CD4-positive, alpha-beta T cell treated with Interleukin-6 for 4 hours (primary cell): ENCODE data around the gene EFNA5.

Source experiments
- DNase-seq: peaks from one replicate; pipeline ENCODE4 v3.0.0-alpha.2; 2020; ENCODE audit warnings: mixed read lengths

Gene EFNA5

DNA sequence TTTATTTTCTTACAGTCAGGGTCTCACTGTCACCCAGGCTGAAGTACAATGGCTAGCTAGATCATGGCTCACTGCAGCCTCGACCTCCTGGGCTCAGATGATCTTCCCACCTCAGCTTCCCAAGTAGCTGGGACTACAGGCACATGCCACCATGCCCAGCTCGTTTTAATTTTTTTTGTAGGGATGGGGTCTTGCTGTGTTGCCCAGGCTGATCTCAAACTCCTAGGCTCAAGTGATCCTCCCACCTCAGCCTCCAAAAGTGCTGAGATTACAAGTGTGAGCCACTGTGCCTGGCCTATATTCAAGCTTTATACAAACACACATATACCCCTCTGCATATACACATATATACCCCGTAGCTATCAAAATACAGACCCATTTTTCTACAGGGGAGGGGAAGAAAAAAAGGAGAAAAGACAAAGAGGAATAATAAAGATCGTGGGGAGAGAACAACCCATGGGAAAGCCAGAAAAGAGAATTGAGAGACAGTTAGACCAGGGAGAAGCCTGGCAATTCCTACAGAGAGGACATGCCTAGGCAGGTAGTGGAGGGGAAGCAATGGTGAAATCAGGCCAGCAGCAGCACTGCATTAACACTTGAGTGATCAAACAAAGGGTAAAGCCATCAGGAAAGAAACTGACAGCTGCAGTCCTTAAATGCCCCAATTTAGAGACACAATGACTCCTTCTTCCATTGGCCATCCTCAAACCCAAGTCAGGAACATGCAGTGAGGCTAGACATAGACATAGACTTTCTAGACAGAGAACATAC is 102.7 kb downstream of the EFNA5 start:
- no peak for DNase-seq

DNA sequence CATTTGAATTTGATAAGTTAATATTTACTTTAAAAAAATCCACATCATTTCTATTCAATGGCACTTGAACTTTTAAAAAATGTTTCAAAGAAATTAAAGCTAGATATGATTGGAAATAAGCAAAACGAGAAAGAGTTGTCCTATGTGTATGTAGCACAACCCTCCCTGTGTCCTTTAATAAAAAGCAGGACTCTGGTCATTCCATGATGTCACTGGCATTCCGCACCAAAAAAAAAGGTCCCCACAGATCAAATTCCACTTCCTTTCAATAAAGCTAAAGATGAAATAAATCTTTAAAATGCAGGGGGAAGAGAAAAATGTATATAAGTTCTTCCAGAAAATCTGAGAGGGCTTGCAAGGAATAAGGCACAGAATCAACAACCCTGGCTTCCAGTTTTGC is 103.8 kb downstream of the EFNA5 start:
- DNase-seq, result no peak

DNA sequence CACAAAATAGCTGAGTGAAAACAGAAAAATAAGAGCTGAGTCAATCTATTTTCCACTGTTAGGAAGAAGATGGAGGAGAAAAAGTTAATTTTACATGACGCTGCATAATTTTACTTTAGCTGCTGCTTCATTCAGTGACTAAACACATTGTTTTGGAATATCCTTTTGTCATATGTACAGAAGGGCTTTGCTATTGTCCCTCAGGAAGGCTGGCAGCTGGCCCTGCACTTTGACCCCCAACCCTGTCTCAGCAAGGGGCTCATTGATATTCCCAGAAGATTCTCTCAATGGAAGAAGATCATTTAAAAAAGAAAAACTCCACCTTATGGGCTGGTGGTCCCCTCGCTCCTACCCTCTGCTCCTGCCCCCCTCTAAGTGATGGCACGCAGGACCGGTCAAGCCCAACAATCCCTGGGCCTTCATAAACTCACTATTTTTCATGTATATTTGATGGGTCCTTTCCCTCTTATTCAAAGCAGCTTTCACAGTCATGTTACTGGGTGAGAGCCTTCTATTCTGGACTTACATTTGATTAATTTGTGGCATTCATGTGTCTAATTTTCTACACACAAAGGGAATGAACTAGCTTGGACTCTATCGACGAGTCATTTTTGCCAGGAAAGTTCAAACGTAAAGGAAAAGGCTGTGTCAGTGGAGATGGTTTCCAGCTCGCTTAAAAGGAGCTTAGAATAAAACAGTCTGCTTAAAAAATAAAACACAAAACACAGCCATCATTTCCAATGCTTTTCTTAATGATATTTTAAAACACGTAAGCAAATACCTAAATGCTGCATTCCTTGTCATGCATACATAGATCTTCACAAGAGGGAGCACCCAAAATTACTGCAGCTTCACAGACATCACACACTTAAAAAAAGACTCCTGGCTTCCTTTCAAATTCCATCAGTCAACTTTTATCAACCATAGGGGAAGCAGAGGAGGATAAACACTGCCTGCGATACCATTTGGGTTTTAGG is 104.7 kb downstream of the EFNA5 start:
- no peak for DNase-seq

DNA sequence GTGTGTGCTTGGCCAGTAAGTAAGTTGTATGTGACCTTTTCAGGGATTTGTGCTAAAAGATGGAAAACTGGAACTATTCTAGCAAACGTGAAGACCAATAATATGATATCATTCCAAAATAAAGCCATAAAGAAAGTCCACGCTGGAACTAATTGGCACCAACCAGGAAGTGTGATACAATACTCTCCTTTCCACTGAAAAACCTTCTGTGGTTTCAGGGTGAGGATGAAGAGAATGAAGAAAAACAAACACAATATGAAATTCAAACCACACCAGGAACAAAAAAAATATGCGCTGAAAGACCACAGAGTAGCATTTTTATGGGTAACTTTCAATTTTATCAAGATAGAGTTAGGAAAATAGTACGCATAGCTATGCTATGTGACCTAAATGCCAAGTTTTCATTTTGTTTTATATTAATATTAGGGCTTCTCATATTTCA is 105.8 kb downstream of the EFNA5 start:
- DNase-seq, result no peak

DNA sequence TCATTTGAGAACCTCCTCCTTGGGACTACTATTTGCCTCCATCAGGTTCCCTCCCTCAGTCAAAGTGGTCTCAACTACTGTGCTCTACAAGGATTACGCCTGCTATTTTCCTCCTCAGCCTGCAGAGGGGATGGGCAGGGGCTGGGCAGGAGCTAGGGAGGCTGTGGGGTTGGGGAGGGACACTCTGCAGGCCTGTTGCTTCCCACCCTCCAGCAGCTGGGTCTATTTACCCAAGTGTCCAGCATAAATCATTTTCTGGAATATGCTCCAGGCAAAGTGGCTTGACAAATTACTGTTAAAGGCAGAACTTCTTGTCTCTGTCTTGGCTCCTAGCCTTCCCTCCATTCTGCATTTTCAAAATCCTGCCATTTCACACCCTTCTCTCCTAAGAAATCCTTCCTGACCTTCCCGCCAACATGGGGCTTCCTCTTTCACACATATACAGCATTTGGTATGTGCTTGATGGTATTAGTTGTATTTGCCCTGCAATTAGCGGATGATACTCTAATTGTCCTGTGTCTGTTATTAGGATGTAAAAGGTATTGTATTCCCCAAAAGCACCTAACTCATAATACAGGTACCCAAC is 106.7 kb downstream of the EFNA5 start:
- no peak for DNase-seq

DNA sequence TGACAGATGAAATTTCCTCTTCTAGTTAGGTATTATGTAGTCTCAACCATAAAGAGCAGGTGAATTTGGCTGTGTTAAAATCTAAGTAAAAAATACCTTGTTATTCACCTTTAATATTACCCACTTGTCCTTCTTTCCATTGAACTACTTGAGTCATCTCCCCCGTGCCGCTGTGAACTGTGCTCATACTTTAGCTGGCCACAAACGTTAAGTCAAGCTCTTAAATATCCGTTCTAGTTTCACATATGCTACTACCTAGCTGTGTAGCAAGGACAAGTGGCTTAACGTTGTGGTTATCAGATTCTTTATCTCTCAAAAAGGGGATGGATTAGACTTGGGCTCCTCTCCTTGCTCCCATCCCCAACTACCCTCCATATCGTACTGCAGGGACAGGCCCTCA is 110.4 kb downstream of the EFNA5 start:
- DNase-seq, result no peak

DNA sequence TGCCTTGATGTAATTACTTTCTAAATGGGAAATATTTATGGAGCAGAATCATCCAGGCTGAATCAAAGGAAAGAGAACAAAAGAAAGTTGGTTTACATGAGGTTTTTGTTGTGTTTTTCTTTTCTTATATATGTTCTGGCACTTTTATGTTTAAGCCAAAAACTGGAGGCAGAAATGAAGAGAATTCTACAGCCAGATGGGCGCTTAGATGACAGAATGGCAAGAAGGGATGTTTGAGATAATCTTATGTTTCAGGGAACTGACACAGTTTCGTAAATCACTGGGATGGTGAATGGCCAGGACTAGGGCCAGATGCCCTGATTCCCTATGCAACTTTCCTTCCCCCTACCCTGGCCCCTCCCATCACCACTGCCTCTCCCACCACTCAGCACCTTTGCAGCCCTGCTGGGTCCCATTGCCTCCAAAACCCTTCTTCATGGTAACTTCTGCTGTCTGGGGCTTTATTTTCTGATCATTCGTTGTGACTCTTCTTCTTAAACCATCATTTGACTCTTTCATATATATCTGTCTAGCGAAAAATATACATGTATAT is 111.8 kb downstream of the EFNA5 start:
- DNase-seq, result no peak

DNA sequence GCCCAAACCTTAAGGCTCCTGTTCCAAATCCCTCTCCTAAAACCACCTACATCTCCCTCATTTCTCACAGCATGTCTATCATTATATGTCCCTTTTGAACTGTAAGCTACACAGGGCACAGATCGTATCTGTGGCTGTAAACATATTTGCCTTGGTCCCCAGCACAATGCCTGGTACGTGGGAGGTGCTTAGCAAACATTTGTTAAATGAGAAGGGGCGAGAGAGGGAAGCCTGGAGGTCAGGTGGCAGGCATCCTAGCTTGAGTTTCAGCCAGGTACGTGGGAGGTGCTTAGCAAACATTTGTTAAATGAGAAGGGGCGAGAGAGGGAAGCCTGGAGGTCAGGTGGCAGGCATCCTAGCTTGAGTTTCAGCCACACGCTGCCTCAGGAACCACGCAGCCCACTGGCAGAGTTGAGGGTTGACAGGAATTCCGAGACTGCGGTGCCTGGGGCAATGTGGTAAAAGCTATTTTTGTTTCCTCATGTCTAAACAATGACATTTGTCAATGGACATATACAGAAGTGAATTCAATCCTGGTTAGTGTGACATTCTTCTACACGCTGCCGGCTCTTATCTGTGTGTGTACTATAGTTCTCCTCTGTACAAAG is 113.6 kb downstream of the EFNA5 start:
- DNase-seq, result no peak

DNA sequence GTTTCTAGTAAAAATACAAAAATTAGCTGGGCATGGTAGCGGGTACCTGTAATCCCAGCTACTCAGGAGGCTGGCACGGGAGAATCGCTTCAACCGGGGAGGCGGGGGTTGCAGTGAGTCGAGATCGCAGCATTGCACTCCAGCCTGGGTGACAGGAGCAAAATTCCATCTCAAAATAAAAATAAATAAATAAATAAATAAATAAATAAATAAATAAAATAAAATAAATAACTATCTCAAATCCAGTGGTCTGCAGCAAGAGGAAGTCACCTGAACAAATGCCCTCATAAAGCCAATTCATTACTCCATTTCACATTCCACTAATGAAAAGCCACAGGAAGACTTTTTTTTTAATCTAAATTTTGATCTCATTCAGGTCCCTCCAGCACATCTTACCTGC is 114.2 kb downstream of the EFNA5 start:
- no peak for DNase-seq

DNA sequence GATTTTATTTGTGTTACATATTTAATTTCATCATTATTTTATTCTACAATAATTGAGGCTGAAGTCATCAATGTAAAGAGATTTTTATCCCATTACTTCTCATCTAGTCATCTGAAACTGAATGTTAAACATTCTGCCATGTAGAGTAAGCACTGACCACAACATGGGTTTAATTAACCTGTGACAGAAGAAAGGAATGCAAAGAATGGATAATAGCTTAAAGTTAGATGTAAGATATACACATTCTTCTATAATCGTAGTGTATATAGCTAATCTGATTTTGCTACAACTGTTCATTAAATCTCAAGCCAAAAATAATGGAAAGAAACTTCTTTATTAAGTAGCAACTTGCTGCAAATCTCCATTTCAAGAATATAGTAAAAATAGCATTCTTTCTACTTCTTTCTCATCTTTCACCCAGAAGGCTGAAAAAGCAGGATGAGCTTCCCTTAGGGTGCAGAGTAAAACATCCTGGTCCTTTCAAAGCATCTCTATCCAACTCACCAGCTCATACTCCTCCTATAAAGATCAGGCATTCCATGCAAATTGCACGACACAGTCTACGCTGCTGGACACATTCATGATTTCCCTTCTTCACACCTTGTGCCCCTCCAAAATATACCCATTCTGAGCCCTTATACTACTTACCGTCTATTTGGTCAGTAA is 115.2 kb downstream of the EFNA5 start:
- no peak for DNase-seq

DNA sequence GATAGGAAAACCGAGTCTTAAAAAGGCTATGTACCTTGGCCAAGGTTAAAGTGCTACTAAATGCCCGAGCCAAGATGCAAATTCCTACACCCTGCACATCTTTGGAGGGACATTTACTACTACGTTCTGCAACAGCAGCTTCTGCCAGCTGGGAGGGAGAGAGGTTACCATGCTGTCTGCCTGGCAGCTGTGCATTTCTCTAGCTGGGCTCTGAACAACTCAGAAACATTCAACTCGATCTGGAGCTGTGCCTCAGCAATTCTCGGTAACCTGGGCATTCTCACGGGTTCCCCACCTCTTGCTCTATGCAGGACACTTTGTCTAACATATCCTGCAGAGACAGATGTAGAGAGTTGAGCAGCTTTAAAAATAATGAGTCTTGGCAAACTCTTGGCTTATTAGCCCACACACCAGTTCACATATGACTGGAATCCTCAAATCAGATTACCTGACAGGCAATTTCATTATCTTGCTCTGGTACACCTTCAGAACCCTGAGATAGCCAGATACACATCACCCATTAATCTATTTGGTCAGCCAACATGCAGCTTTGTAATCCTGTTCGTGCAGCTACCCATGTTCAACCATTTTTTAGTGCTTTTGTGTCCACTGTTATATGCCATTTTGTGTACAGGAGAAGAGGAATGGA is 115.8 kb downstream of the EFNA5 start:
- DNase-seq, result no peak

DNA sequence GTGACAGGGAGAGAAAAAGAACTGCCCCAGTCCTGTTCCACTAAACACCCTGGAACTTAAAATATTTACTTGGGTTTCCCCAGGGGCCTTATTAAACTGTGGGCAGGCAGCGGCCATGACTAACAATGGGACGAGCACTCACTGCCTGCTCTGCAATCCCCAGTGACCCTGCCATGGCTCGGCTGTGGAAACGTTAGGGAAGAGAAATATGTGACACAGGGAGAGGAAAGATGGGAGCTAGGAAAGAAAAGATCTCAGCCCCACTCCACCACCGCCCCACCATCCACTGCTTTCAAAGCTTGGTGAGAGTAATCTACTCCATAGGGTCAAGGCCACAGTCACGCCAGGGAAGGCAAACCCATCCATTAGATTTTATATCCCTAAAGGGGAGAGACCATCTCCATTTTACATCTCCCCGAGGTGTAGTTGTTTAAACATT is 117.6 kb downstream of the EFNA5 start:
- no peak for DNase-seq

DNA sequence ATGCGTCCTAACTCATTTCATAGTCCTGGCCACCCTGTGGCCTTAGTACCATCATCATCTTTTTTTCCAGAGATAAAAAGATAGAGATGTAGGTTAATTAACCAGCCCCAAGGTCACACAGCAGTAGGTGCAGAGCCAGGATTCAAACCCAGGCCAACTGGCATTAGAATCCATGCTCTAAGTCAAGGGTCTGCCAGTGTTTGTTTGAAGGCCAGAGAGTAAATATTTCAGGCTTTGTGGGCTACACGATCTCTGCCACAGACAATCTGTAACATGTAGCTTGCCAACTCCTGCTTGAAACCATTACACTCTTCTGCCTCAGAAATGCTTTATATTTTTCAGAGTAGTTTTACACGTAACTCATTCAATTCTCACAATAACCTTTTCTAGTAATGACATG is 119.6 kb downstream of the EFNA5 start:
- DNase-seq, result no peak

DNA sequence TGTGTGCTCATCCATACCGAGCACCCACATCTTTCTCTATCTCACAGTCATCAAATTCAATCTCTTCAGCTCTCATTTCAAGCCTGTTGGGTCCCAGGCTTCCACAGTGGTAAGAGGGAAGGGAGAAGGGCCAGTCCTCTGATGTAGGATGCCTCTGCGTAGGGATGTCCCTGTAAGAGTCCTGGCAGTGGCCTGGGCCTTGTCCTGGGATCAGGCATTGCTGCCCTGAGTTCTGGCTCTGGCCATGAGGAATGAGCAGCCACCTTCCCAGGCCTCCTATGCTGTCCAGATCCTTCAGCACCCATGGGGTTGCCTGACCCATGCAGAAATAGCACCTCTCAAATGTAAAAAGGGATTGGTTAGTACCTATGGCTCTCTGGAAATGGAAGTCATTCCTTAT is 121.2 kb downstream of the EFNA5 start:
- DNase-seq, result no peak

DNA sequence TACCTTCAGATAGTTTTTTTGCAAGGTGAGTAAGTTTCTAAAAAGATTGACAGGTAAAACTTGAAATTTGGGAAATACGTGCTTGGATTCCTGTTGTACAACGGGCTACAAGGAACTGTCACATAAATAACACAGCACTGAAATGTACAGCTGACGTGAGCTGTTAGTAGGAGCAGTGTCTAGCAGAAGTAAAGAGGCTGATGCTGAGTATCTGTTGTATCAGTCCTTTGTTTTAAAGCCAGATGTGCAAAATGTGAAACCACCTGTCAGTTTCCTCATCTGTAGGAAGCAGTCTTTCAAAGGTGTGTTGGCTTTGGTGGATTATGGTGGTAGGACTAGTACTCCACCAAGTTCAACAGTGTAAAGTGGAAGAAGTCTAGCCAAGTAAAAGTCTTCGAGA is 122.3 kb downstream of the EFNA5 start:
- DNase-seq, result no peak

DNA sequence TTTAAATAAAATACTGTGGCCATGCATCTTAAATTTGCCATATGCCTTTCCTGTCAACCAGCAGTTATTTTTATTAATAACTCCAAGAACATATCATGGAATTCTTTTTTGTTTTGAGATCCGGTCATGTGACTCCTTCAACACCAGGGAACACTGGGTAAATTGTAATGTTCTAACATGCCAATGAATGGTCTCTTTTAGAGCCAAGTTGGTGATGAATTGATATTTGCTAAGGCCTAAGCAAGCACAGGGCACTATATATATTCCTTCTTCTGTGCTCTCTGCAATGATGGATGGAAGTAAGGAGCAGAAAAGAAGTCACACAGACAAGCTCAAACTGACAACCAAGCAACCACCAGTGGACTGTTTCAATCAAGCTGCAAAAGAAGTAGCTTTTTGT is 124.0 kb downstream of the EFNA5 start:
- DNase-seq, result no peak

DNA sequence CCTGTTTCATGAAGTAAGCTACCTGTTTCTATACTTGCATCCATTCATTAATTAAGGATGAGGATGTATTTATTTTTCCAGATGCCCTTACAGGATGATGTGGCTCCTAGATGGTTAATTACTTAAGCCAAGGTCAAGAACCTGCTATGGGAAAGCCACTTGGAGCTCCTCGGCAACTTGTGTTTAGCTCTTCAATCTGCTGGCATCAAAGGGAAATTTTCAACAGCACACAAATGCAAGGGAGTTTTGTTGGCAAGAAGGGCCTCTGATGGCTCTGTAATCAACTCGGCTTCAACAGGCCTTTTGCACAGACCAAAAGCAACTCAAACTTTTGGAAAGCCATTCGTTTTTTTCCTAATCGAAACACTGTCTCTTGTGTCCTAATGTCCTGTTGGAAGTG is 125.3 kb downstream of the EFNA5 start:
- no peak for DNase-seq

DNA sequence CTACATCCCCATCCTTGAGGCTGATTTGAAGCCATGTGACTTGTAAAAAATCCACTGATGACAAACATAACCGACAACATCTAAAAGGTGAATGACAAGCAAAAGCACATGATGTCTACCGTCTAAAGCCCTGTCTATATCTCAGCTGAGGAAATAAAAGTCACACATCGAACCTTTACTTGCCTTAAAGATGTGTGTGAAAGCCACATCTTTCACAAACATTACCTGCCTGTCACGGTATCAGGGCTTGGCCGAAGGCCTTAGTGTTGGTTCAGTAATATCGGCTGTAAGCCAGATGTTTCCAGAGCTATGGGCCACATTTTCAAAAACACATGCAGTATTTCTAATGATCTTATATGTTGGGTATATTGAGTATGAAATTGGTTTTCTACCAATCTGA is 125.8 kb downstream of the EFNA5 start:
- DNase-seq, result no peak

DNA sequence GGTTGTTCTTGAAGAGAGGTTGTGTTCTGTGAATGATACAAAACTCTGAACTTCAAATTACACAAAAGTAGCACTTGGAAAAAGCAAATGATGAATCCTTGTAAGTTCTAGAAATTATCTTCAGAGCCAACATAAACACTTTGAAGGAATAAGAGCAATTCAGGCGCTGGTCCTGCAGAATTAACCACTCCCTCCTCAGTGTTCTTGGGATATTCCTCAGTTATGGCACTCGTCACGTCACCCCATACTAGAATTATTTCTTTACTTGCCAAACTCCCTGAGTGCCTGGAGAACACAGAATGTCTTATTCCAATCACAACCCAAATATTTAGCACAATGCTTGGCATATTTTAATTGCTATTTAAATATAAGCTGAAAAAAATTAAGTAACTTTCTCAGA is 126.3 kb downstream of the EFNA5 start:
- DNase-seq, result no peak

DNA sequence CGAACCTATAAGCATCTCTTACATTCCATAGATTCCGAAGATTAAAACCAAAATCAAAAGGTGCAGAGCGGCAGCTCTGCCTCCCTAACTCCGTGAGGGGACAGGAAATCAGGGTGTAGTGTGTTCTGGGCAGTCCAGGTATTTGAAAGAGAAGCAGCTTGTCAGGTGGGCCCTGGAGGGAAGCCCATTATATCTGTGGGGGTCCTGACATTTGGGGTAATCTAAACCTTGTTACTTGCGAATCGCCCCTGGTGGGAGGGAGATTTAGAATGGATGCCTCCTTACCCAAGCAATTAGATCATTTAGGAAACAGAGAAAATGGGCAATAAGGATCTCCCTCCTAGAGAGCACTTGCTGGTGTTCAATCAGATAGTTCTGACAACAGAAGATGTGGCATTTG is 126.9 kb downstream of the EFNA5 start:
- no peak for DNase-seq

DNA sequence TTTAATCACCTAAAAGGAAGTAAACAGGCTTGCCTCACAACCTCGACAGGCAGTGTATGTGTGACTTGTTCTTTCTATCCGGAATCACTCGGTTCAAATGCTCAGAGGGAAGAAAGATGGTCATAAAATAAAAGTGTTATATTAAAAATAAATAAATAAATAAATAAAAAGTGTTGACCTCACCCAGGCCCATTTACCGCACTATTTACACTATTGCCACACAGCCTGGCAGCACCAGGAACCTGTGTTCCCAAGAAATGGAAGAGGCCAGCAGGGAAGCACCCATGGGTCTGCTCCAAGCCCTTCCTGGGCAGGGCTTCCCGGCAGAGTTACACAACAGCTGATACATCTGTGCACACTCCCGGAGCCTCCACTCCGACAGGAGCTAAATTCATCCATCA is 127.9 kb downstream of the EFNA5 start:
- DNase-seq, result no peak

DNA sequence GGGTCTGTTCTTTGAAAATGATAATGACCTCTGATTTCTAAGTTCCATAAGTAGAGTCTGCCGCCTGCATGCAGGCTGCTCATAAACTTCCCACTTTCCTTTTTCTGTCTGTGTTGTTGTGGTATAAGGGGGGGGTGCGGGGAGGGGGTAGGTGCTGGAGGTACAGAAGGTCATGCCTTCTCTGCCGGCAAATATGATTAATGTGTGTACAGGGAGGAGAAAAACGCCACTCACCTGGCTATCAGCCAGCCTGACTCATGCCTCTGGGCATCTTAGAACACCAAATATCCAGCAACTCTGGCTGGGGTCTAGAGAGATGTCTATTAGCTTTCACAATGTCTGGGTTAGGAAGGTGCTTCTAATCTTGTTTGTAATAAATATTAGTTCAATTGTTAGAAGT is 128.3 kb downstream of the EFNA5 start:
- DNase-seq, result no peak
